HG03558 (cell line): ENCODE data around the gene VPS45.
"Not testable (repeated sequence)": the region's sequence is repeated elsewhere in the genome, so short reads cannot be mapped to it uniquely, and the experiment has no call there.

Source experiments
- ATAC-seq: cut with Tn5 transposase; IDR thresholded peaks from one replicate; pipeline ENCODE4 v1.9.1; 2021; ENCODE audit warnings: moderate number of reproducible peaks; ENCODE audit not compliant: unreplicated experiment; ENCODE audit errors: extremely low read depth

The VPS45 gene

DNA sequence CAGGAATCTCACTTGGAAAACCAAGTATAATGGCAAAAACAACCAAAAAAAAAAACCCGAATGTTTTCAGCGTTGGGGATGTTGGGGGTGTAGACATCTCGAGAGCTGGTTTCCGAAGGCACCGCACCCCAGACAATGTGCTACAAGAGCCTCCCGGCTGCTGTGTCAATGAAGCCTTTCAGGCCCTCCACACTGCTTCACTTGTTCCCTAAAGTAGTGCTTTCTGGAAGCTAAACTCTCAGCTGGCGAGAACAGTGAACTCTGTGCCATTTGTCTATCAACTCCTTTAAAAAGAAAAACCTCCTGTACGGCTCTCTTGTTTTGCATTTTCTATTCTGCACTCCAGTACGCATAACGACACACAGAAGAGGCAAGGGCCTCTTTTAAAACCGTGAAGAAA lies 114.7 kb downstream of the VPS45 start:
- ATAC-seq, result no peak

- no peak for ATAC-seq
Observed at GRCh38 chr1:150183061-150183460, 115.5 kb downstream of the VPS45 start.

DNA sequence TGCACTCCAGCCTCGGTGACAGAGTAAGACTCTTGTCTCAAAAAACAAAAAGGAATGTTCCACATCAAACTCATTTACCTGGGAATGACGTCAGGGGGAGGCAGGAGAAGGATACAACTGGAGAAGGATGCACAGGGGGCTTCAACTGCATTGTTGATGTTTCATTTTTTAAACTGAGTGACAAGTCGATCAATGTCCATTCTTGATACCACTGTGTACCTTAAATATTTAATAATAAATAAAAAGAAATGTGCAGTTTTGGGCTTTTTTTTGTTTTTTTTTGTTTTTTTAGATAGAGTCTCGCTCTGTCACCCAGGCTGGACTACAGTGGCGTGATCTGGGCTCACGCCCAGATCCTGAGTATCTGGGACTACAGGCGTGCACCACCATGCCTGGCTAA lies 117.9 kb downstream of the VPS45 start:
- no peak for ATAC-seq

GRCh38 chr1:150186438-150186788 lies 118.8 kb downstream of the VPS45 start:
- not testable (repeated sequence) for ATAC-seq

DNA sequence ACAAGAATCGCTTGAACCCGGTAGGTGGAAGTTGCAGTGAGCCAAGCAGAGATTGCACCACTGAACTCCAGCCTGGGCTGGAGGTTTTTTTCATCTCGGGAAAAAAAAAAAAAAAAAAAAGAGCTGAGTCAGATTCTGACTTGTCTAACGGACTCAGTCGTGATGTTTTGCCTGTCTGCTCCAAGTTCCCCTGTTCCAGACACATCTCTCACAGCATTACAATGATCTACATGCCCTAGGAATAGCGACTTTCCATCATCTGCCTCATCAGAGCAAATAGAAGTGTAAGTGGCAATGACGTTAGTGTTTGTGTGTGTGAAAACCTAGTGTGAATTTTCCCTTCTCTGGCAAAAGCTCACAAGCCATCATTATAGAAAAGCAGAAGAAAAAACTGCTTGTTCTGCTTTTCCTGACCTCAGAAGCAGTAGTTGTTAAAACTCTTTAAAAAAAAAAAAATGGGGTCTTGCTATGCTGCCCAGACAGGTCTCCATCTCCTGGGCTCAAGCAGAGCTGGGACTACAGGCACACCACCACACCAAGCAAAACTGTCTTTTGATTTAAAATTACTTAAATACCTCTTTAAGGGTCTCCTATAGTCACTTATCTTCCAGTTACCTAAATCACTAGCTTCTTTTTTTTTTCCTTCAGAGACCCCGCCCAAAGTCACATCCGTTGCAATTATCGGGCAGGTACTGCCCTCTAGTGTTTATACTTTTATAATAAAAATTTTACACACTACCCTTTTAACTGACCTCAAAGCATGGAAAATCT lies 119.4 kb downstream of the VPS45 start:
- ATAC-seq, result no peak

- no peak for ATAC-seq
Observed at GRCh38 chr1:150187560-150187931, 120.0 kb downstream of the VPS45 start.

- ATAC-seq, result no peak
Observed at GRCh38 chr1:150192012-150192411, 124.4 kb downstream of the VPS45 start.

- ATAC-seq, result no peak
Observed at GRCh38 chr1:150194381-150195031, 126.9 kb downstream of the VPS45 start.
